GM10847 (cell line): ENCODE data around the gene AGK.

Experiments
- POLR2A ChIP-seq: IDR thresholded peaks from 2 replicates; pipeline ENCODE4 v1.6.1; 2011; ENCODE audit not compliant: insufficient read length; ENCODE audit errors: extremely low read depth

The AGK gene

GRCh38 chr7:141648276-141649114 is 97.3 kb downstream of the AGK start:
- TF ChIP-seq POLR2A, result no peak

DNA sequence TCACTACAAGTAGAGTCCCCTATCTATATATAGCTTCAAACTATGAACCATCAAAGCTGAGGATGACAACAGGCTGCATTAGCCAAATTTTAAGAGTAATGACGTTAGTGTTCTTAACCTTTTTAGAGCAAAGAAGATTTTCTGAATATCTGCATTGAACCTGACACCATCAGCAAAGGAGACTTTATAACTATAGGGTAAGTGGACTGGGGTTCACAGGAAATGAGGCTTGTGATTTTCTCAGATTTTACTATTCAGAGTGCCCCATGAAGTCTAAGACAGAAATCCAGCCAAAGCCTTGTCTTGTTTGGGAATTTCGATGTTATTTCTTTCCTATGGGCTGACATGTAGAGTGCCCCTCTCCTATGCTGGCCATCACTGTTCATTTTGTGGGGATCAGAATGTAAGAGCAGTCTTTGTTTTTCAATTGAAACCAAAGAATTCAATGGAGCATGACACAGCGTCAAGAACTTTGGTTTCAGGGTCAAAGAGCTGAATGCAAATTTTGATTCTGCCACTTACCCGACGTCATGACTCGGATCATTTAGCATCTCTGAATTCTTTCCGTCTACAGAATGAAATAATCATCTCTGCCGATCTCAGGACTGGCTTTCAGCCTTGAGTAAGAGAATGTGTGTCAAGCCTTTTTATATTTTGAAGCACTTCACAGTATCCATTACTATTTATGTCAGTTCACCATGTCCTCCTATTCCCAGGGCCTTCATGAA is 98.1 kb downstream of the AGK start:
- no peak for TF ChIP-seq POLR2A

- no peak for TF ChIP-seq POLR2A
These were observed 98.8 kb downstream of the AGK start for GRCh38 chr7:141649865-141650634.

DNA sequence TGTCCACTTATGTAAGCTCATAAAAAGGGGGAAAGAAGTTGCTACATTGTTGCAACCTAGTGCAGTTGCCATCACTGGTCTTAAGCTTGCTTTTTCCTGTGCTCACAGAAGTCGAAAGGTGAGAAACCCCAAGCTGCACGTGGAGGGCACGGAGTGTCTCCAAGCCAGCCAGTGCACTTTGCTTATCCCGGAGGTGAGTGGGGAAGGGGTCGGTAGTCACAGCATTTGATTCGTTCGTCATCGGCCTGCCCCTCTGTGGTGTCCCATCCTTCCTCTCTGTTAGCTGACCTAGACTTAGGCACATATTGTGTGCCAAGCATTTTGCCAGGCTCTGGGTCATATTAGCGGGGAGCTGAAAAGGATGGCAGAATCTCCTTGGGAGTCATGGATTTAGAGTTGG is 100.2 kb downstream of the AGK start:
- no peak for TF ChIP-seq POLR2A

DNA sequence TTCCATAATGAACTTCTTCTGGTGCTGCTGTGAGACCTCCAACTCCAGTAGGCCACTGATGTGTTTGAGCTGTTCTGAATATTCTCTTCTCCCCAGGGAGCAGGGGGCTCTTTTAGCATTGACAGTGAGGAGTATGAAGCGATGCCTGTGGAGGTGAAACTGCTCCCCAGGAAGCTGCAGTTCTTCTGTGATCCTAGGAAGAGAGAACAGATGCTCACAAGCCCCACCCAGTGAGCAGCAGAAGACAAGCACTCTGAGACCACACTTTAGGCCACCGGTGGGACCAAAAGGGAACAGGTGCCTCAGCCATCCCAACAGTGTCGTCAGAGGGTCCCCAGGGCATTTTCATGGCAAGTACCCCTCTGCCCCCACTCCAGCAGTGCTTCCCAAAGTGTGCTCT is 101.5 kb downstream of the AGK start:
- no peak for TF ChIP-seq POLR2A

DNA sequence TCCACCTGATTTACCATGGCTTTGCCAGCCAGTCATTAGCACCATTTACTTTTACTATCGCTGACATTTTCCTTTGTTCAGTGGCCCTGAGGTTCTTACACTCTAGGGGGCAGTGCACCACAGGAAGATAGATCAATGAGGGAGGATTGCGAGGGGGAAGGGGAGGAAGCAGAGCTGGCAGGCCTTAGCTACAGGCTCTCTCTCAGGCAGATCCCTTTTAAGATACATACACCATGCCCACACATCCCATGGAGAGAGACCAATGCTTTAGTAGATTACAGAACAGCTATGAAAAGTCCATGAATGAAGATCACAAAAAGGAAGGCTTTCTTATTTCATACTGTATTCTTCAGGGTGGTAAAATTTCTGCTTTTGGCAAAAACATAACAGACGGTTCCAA is 103.3 kb downstream of the AGK start:
- TF ChIP-seq POLR2A, result no peak

GRCh38 chr7:141659501-141659900 is 108.3 kb downstream of the AGK start:
- no peak for TF ChIP-seq POLR2A

DNA sequence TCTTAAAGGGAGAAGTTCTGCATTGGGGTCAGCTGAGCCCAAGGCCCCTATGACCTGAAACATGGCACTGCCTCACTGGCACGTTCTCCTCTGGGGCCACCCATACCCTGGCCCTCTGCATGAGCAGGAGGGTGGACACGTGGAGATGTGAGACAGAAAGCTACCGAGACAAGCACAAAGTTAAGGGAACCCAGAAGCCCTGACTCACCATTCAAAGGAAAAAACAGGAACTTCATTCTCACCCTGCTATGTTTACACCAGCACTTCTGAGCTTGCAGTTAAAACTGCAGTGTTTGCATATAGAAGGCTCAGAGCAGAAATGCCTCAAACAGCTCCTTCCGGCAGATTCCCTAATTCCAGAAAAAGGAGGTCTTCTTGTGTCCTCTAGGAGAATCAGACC is 109.0 kb downstream of the AGK start:
- no peak for TF ChIP-seq POLR2A

DNA sequence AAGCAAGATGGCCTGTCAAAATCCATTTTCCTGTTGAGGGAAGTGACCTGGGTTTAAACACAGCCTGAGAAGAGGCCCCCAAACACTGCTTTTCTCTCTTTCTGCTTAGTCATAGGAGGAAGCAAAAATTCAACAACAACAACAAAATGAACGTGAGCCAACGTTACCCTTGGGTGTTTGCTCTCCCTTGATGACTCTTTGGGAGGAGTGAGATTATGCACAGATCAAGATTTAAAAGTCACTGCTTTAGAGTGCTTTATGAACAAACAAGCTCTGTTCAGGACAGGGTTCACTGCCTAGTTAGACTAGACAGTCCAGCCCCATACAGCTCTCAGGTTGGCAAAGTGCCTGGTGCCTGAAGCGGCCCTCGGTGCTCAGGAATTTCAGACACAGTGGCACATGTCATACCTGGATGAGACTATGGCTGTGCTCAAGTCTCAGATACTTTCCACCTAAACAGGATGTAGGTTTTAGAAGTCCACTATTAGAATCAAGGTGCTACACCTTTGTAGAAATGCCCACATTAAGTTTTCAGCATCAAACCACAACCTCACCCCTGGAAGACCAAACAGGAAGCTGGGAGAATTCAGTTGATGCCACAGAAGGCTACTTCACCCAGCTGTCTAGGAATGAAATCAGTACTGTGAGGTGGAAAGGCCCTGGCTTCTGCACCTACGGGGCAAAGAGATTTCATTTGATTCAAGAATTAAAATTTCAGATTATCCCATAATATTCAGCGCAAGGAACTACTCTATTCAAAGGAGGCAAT is 112.1 kb downstream of the AGK start:
- TF ChIP-seq POLR2A, result no peak

DNA sequence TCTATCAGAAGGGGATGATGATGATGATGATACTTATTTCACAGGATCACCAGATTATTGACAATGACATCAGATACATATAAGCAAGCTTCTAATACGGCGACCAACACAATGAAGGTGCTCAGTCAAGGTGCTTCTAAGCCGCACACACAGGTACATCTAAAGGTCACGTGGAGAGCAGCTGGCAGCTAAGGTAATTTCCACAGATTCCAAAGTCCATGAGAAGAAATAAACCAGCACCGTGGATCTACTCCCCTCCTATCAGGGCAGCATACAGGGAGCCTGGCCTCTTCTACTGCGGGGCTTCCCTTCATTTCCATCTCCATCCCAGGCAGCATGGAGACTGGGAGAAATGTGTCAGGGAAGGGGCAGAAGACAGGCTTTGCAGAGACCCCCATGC is 113.2 kb downstream of the AGK start:
- TF ChIP-seq POLR2A, result no peak

DNA sequence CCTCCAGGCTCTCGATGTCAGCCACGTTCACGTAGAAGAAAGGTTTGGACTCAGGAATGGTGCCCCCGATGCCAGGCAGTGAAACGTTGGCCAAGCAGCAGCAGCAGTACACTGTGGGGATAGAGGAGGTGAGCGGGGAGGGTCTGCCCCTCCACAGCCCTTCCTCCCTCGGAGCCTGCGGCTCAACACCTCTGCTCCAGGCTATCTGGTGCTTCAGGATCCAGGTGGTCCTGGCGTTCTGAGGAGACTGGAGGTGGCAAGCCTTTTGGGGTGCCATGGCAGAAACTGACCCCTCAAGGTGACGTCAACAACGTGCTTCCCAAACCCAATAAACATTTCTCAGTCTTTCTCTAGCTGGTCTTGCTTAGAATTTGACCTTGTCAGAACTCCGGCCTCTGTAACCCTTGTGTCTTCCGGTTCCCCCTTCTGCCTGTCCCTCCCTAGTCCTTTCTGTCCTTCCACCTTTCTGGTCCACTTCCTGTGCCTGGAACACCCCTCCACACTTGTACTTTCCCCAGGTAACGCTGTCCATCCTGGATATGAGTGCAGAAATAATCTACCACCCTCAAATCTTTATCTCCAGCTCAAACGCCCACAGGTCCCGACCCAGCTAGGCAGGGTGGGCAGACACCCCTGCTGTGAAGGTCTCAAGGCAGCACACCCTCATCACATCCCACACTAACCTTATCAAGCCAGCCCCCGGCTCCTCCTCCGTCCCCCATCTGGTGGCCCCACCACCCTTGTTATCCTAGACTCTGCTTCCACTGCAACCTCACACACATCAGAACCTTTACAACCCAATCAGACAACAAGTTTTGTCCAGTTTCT is 114.2 kb downstream of the AGK start:
- no peak for TF ChIP-seq POLR2A

GRCh38 chr7:141666071-141666470 is 114.9 kb downstream of the AGK start:
- no peak for TF ChIP-seq POLR2A

GRCh38 chr7:141668853-141669252 is 117.6 kb downstream of the AGK start:
- no peak for TF ChIP-seq POLR2A

- TF ChIP-seq POLR2A, result no peak
These were observed 120.7 kb downstream of the AGK start for GRCh38 chr7:141671705-141672496.

- no peak for TF ChIP-seq POLR2A
These were observed 122.1 kb downstream of the AGK start for GRCh38 chr7:141673346-141673745.
